GM19239 (cell line): ENCODE measurements around the gene CAPN5.
A peak's percentile ranks its signal among the peaks of the same experiment; 100 is the strongest.

Experiments
- DNase-seq: peaks from one replicate; pipeline ENCODE4 v3.0.0; 2011; ENCODE audit warnings: low spot score; ENCODE audit not compliant: insufficient read length
- FAIRE-seq: peaks from 2 replicates; lab custom pipeline; 2011; peaks lifted over from hg19 to GRCh38; lab: Jason Lieb, UNC

Gene CAPN5

DNA sequence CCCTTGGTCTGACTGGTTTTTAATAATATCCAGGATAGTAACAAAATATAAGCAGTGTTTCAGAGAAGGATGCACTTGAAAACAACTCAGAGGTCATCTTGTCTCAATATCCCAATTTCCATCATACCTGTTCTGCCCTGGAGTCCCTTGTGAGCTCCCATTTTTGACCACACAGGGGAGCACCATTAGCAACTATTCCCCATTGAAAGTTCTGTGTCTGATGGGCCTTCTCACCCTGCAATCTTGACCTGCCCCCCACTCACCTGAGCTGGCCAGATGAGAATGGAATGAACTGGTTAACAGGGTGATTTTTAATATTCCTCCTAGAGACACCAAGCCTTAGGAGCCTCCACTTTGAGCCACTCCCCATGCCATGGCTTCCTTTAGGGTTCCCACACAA is 3.8 kb upstream of the CAPN5 start:
- DNase-seq (no peak), FAIRE-seq (no peak)

DNA sequence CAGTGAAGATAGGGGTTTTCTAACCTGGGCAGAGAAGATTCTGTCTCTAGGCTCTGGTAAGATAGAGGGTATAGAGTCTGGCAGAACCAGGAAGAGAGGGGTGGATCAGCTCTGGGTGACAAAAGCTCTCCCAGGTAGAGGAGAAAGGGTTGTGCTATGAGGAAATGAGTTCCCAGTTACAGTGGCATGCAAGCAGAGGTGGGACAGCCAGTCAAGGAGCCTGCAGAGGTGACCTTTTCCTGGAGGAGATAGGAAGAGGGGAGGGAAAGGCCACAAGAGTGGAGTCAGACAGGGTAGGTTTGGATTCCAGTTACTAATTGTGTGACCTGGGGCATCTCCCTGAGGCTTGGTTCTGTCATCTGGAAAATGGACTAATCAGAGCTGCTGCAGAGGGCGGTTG is 3.4 kb upstream of the CAPN5 start:
- FAIRE-seq: no peak

DNA sequence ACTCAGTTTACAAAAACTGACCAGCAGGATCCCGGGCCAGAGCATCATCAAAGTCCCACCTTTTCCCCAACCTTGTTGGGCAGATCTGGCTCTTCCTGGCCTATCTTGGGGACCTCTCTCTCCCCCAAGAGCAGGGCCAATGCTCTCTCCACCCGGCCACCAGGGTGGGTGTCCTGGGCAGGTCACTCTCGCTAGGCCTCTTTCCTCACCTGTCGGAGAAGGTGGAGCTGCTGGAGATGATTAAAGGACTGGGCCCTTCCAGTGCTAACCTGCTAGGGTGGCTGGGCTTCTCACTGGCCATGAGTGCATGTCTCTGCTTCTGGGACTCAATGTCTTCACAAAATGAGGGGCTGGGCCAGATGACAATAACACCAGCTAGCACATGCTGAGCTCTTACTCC is 2.9 kb upstream of the CAPN5 start:
- no peak for DNase-seq
- FAIRE-seq: no peak

More for the DNA sequence above, 3.4 kb upstream of the CAPN5 start:
- DNase-seq: no peak

DNA sequence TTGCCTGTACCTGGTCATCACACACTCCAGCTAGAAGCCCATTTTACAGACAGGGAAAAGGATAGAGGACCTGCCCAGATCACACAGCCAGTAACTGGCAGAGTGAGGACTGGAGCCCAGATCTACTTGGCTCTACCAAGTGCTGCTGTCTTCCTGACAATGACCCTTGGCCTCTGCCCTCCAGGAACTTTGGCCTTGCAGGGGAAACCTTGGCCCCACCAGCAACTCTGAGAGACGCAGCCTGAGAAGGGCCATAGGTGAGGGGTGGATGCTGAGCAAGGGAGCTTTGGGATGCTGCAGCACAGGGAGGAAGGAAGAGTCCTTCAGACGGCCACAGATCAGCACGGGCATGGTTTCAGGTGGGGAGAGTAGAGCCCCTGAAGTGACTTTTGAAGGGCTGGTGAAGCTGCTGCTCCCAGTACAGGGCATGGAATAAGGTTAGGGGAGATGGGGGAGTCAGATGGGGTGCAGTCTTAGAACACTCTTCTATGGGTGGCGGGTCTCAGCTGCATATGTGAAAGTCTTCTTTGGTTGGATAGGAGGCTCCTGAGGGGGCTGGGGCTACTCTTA is 2.0 kb upstream of the CAPN5 start:
- DNase-seq (no peak), FAIRE-seq (no peak)

DNA sequence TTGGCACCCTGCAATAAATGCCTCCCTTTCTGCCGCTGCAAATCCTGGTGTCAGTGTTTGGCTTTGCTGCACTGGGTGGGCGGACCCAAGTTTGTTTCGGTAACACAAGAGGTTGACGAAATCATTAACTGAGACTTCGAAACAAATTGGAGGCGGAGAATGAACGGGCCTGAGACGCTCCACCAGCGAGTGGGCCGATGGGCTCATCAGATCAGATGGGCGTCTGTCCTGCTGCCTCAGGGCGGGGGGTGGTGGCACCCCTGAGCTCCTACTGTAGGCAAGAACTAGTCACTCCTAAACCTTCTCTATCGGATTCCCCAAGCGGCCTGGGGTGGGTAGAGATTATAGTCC is 918 bp upstream of the CAPN5 start:
- DNase-seq (no peak), FAIRE-seq (peak; percentile 84)

DNA sequence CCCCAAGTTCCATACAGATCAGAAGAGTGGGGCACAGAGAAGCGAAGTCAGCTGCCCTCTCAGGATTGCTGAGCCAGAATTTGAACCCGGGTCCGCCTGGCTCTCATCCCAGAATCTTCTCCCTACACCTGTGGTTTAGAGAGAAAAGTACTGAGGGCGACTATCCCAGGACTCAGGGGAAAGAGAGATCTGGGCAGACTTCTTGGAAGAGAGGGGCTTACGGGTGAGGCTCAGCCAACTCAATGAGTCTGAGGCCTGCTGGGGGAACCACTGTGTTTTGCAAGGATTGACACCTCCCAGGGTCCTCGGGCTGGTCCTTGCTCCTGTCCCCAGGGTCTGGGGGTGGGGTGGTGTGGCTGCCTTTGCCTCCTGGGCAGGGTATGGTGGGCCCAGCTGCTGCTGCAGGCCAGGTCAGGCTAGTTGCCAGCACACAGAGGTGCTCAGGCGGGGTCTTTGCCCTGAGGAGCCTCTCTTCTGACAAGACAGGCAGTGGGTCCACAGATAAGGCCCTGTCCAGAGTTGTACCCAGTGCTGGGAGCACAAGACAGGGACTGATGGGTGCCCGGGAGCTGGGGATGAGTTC is 1.2 kb downstream of the CAPN5 start:
- no peak for FAIRE-seq
- DNase-seq: no peak

DNA sequence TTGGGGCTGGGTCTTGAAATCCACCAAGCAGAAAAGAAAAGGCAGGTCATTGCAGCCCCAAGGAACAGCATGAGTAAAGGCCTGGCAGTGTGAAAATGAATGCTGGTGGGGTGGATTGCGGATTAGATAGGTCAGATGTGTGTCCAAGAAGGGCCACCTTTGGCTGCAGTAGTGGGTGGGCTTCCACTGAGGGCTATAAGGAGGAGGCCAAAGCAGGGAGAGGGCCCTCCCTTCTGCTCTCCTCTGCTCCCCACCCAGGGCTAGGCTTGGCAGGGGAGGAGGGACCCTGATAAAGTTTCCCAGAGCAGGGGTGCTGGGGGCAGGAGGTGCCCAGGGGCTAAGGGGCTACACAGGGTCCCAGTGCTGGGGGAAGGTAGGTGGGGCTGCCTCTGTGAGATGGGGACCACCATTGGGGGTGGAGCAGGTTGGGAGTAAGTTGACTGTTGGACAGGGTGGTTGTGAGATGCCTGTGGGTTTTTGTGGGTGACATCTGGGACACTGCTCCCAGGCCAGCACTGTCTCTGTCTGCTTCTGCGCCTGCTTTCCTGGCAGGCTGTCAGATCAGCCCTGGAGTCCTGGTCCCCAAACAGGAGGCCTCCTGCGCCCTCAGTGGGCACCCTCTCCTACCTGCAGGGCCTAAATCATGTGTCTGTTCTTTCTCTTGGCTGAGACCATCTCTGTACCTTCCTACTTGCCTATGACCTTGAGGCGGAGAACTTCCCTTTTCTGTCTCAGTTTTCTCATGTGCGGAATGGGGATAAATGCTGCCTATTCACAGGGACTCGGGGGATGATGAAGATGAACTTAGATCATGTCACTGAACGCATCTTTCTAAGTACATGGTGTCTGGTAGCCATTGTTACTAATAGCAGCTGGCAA is 1.9 kb downstream of the CAPN5 start:
- DNase-seq (no peak), FAIRE-seq (no peak)

DNA sequence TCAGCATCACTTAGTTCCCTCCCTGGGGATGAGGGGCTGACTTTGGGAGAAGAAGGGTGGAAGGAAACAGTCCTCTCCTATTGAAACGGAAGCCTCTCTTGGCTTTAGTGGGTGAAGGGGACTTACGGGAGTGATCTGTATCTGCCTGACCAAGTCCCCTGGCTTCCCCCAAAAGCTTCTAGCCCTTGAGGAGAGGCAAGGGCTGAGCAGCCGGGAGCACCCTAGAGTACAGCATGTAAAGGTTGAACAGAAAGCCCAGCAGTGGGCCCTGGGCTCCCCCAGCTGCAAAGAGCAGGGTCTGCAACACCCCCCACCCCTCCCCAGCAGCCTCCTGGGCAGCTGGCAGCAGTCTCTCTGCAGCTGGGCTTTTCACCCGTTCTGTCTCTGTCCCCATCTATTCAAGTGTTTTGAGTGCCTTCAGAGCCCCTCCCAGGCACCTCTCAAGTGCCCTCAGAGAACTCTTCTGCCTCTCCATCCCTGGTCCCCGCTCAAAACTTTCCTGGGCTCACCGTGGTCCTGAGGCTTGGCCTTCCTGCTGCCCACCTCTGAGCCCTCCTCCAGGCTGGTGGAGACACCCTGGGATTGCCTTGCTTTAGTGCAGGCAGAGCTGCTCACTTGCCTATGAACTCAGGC is 2.7 kb downstream of the CAPN5 start:
- DNase-seq (no peak), FAIRE-seq (no peak)

DNA sequence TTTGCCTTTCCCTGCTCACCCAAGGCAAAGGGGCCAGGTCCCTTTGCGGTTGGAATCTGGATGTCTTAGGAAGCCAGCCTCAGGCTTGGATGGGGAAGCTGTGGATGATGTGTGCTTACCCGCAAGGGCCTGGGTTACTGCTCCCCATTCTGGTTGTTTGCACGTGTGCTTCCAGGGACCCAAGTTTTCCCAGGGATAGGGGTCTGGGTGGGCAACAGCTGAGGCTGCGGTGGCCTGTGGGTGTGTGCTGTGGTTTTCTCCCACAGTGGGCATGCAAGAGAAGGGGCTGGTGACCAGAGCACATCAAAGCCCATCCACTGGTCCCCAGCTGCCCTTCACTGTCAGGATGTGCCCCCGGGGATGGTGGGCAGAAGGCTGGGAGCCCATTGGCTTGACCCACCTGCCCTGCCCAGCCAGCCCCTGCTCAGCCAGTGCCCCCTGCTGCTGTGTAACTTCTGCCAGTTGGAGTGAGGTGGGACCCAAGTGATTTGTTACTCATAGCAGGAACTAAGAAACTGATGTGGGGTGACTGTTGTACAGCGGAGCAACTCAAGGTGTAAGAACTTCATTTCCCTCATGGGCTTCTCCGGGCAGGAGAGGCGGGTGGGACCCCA is 3.3 kb downstream of the CAPN5 start:
- FAIRE-seq (no peak), DNase-seq (no peak)

DNA sequence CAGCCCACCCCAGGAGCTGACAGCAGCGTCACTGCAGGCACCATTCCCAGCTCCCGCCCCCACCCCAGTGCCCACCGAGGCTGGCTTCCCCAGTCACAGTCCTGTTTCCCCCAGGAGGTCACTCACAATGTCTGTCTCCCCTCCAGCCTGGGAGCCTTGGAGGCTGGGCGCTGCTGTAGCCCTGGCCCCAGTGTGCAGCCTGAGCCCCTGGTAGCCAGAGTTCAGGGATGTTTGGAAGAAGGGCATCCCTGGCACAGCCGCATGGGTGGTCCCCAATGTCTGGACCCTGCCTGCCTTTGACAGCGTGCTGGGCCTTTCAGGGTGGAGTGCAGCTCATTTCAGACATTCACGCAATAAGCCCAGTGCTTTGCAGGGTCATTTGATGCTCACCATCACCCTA is 4.3 kb downstream of the CAPN5 start:
- FAIRE-seq (no peak), DNase-seq (no peak)

DNA sequence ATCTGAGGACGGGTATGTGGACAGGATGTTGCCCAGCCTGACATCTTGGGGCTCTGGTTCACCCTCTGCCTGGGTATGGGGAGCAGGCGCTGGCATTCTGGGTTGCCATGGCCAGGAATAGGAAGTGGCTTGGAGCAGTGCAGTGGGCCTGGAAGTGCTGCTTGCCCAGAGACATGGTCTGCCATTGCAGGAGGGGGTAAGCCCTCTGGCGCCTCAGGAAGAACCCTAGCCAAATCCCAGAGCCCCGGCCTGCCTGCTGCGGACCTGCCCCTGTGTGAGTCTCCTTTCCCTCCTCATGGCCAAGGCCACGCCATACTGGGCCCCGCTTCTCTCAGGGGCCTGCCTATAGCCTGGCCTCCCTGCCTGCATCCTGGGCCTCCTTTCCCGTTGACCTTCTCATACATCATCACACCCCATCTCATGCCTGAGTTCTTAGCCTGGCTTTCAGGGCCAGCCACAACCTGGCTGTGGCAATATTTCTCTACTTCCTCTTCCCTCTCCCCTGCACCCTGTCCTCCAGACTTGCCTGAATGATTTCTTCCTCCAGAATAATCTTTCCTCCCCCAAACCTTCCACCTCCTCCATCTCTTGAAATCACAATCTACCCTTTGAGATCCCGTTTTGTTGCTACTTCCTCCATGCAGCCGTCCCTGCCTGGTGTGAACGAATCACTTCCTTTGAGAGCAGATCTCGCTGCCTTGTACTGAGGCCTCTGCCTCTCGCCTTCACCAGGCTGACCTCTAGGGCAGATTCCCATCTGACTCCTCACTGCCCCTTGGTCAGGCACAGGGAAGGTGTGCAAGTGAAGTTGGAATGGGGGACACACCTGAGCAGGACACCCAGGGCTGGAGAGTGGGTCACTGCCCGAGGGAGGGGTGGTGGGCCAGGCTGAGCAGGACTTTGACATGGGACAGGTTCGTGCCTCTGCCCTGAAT is 5.2 kb downstream of the CAPN5 start:
- DNase-seq (no peak), FAIRE-seq (no peak)

DNA sequence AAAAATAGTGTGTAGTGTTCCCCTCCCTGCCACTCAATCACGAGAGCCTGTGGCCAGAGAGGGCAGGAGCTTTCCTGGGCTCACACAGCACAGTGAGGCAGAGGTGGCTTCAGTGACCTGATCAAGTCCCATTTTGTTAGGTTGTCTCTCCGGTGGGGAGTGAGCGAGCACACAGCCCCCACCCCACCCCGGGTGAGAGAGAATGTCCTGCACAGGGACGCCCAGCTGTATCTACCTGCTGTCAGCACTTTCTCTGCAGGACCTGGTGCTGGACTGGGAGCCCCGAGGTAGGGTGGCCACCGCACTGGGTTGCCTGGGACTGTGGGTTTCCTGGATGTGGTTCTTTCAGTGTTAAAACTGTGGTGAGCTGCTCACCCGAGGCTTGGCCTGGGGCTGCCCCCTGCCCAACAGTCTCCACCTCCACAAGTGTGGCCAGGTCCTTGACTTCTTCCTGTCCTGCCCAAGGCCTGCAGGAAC is 6.1 kb downstream of the CAPN5 start:
- no peak for DNase-seq
- FAIRE-seq: no peak

DNA sequence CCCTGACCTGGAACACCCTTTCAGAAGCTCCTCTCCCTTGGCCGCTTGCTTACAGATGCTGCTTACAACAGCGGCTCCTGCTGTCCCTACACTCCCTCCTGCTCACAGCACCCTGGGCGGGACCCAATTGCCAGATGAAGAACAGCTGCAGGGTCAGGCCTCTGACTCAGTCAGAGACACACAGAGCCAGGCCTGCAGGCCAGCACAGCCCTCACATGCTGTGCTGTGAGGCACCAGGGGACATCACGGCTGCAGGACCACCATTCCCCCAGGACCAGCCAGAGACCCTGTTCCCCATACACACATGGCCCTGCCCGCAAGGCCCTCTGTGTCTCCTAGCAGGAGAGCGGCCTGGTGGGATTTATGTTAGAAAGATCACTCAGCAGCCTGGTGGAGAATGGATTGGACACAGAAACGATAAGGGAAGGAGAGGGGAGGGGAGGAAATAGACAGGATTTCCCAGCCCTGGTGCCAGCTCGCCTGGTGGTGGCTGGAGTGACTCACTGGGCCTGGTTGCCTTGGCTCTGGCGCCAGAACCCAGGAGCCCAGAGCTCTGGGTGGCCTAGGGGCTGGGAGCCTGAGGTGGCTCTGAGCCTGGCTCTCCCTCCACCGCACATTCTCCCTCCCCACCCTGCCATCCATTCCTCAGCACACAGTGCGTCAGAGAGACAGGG is 6.7 kb downstream of the CAPN5 start:
- FAIRE-seq: no peak

DNA sequence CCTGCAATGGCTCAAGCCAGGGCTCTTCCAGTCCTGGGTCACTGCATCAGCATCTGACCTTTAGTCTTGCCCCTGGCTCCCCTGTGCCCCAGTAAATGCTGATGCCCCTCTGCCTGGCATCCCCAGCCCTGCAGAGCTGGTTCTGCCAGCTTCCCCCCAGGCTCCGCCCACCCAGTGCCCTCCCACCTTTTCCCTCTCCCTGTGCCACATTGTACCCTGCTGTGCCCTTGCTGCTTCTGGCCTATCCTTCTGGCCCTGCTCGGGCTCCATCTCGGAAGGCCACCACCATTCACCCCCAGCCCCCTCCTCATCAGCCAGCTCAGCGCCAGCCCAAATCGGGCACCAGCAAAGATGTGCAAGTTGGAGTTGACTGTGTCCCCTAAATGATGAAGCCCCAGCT is 7.4 kb downstream of the CAPN5 start:
- FAIRE-seq (no peak), DNase-seq (no peak)

More for the DNA sequence above, 6.7 kb downstream of the CAPN5 start:
- DNase-seq: no peak

DNA sequence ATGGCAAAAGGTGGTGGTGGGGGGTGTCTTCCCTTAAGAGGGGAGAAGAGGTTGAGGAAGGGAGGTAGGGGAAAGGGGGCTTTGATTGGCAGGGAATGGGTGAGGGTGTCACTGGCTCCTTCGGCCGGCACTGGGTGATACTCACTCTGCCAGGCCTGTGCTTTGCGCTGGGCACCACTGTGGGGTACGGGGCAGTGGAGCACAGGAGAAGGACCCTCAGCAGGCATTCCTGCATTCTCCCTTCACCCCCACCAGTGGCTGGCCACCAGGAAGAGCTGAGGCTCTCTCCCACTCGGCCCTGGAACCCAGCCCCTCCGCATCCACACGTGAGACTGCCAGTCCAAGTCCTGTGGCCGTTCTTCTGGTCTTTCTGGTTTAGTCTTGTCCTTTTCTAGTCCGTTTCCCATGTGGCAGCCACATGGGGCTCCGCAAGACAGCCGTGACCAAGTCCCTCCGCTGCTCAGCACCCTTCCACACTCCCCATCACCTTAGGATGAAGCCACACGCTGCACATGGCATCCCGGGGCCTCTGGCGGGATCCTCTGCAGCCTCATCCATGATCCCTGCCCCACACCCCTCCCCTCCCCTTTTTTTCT is 8.0 kb downstream of the CAPN5 start:
- DNase-seq: no peak
- no peak for FAIRE-seq

DNA sequence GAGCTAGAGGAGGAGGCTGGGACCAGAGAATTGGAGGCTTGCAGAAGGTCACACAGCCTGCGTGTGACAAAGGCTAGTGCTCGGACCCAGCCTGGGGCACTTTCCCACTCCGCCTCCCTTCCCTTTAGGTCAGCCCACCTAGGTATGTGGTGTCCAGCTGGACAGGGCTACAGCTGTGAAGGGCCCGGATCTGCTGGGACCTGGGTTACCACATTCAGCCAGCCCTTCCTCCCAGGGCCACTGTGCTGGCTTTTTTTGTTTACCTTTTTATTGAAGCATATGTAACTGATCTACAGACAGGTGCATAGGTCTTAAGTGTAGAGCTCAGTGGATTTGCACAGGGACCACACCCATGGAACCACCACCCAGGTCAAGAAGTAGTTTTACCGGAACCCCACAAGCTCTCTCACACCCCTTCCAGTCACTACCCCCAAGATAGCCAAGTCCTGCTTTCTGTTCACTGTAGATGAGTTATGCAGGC is 8.7 kb downstream of the CAPN5 start:
- FAIRE-seq (no peak), DNase-seq (no peak)

DNA sequence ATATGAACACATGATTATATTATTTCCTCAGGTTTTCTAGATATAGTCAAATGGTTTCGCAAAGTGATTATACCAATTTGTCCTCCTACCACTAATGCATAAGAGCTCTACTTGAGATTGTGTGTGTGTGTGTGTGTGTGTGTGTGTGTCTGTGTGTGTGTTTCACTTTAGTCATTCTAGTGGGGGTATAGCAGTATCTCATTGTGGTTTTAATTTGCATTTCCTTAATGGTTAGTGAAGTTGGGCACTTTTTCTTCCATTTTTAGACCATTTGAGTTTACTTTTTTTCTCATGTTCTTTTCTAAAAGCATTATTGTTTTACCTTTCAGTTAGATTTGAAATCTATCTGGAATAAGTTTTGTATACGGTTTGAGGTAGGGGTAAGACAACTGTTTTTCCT is 12.9 kb downstream of the CAPN5 start:
- FAIRE-seq (peak; percentile 52), DNase-seq (no peak)

DNA sequence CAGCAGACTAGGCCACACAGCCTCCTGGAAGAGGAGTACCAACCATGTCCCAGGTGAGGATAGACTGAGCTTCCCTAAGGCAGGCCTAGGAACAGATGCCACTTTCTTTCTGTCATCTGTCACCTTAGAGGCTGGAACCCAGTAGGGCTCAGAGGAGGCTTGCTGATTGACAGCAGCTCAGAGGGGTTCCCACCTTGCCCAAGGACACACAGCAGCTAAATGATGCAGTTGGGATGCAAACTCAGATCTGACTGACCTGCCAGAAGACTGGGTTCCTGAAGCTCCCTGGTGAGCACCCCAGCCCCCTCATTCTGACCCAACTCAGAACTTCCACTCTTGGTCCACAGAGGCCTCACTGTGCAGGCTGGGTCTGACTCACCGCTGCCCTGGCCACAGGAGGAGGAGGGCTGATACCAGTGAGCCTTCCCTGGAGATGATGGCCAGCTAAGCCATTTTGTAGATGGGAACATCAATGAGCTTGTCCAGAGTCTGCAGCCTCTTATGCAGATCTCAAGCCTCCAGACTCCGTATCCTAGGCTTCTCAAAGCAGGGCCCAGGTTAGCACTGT is 14.0 kb downstream of the CAPN5 start:
- no peak for DNase-seq
- no peak for FAIRE-seq
